Measurements from ENCODE around the gene BRAF. TPM values are rescaled to one million over a fixed set of nuclear protein-coding genes. Genes with fewer than 3 reads are reported as not detected.
"Not testable (repeated sequence)": the region's sequence is repeated elsewhere in the genome, so short reads cannot be mapped to it uniquely, and the experiment has no call there.

Gene BRAF
- total RNA-seq, 4 donors from 2014 or later = 43.5 to 56.5 (median 49.5) TPM

DNA sequence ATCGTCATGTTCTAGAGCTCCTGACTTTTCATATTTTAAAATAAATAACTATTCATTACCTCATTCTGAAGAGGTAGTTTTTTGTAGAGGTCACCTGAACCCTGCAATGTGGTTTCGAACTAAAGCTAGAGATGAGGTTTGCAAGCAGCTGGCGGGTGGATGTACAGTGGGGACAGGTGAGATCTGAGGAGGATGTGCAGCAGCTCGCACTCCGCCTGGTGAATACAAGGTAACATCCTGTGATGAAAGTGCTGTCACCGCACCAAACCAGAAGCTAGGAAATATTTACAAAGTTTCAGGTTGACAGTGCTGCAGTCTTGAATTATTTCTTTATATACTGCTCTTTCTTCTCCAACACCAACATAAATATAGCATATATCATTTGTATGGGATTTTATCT lies 201.7 kb downstream of the BRAF start:
- no peaks in the 10 kb centered on the region for H3K9me3 ChIP-seq
- no peaks in the 10 kb centered on the region for H3K27me3 ChIP-seq
- H3K4me1 ChIP-seq = no peaks in the 10 kb centered on the region
- TF ChIP-seq EP300 (IDR thresholded peaks at IDR 0.05) (no peak), POLR2A (IDR thresholded peaks at IDR 0.05) (no peak), CTCF (IDR thresholded peaks at IDR 0.05) (no peak)
- peaks cover 0 to 20% (median 0%) of the 10 kb centered on the region in 3 donors for H3K36me3 ChIP-seq
- H3K4me3 ChIP-seq = no peak overlapping the region
- no peak for DNase-seq (ENCODE audit: low spot score in 2 of 2)
- H3K27ac ChIP-seq = no peak overlapping the region
- WGBS, 2 donors = 96 to 97% methylated on average over 6 of the region's 6 CpGs

GRCh38 chr7:140722254-140722653 lies 202.5 kb downstream of the BRAF start:
- Histone ChIP-seq H3K4me3 (no peak overlapping the region), H3K27ac (no peak overlapping the region), H3K27me3 (no peaks in the 10 kb centered on the region), H3K4me1 (no peaks in the 10 kb centered on the region), H3K36me3 (peaks cover 0 to 20% (median 0%) of the 10 kb centered on the region in 3 donors), H3K9me3 (no peaks in the 10 kb centered on the region)
- no peak for TF ChIP-seq EP300 (IDR thresholded peaks at IDR 0.05)
- TF ChIP-seq POLR2A (IDR thresholded peaks at IDR 0.05) = no peak
- TF ChIP-seq CTCF (IDR thresholded peaks at IDR 0.05) = no peak
- 68 to 77% methylated on average over 1 of the region's 1 CpG for WGBS, 2 donors
- no peak for DNase-seq (ENCODE audit: low spot score in 2 of 2)

GRCh38 chr7:140719721-140720120 lies 205.0 kb downstream of the BRAF start:
- Histone ChIP-seq H3K9me3 (no peaks in the 10 kb centered on the region), H3K4me1 (no peaks in the 10 kb centered on the region), H3K27me3 (no peaks in the 10 kb centered on the region), H3K4me3 (no peak overlapping the region), H3K36me3 (peaks cover 0 to 18% (median 0%) of the 10 kb centered on the region in 3 donors), H3K27ac (no peak overlapping the region)
- DNase-seq (ENCODE audit: low spot score in 2 of 2) = no peak
- WGBS, 2 donors = 70 to 79% methylated on average over 5 of the region's 5 CpGs
- TF ChIP-seq EP300 (IDR thresholded peaks at IDR 0.05) (no peak), CTCF (IDR thresholded peaks at IDR 0.05) (no peak), POLR2A (IDR thresholded peaks at IDR 0.05) (no peak)

- H3K9me3 ChIP-seq = no peaks in the 10 kb centered on the region
- TF ChIP-seq POLR2A (IDR thresholded peaks at IDR 0.05) = no peak
- no peak for TF ChIP-seq EP300 (IDR thresholded peaks at IDR 0.05)
- TF ChIP-seq CTCF (IDR thresholded peaks at IDR 0.05) = no peak
- H3K36me3 ChIP-seq = peaks cover 0 to 10% (median 0%) of the 10 kb centered on the region in 3 donors
- no peaks in the 10 kb centered on the region for H3K27me3 ChIP-seq
- no peaks in the 10 kb centered on the region for H3K4me1 ChIP-seq
- 83 to 84% methylated on average over 10 of the region's 10 CpGs for WGBS, 2 donors
- no peak for DNase-seq (ENCODE audit: low spot score in 2 of 2)
- H3K4me3 ChIP-seq = no peak overlapping the region
- no peak overlapping the region for H3K27ac ChIP-seq
Observed at GRCh38 chr7:140714331-140715040, 210.2 kb downstream of the BRAF start.

DNA sequence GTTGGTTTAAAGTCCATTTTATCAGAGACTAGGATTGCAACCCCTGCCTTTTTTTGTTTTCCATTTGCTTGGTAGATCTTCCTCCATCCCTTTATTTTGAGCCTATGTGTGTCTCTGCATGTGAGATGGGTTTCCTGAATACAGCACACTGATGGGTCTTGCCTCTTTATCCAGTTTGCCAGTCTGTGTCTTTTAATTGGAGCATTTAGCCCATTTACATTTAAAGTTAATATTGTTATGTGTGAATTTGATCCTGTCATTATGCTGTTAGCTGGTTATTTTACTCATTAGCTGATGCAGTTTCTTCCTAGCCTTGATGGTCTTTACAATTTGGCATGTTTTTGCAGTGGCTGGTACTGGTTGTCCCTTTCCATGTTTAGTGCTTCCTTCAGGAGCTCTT lies 212.3 kb downstream of the BRAF start:
- not testable (repeated sequence) for H3K27me3 ChIP-seq; H3K4me1 ChIP-seq; H3K4me3 ChIP-seq; DNase-seq (ENCODE audit: low spot score in 2 of 2); H3K9me3 ChIP-seq; H3K27ac ChIP-seq
- H3K36me3 ChIP-seq = peaks cover 0 to 10% (median 0%) of the 10 kb centered on the region in 3 donors

- H3K4me3 ChIP-seq; H3K27me3 ChIP-seq; DNase-seq (ENCODE audit: low spot score in 2 of 2); H3K9me3 ChIP-seq; H3K4me1 ChIP-seq; H3K27ac ChIP-seq: not testable (repeated sequence)
- WGBS, 2 donors = 97 to 99% methylated on average over 4 of the region's 4 CpGs
- H3K36me3 ChIP-seq = peaks cover 0 to 35% (median 5%) of the 10 kb centered on the region in 3 donors
Observed at GRCh38 chr7:140708764-140709163, 216.0 kb downstream of the BRAF start.

All from tibial nerve (tissue), 4 donors.